Panc1 (cell line): Measurements from ENCODE around the gene ESR2. TPM values are rescaled to one million over a fixed set of nuclear protein-coding genes. Genes with fewer than 3 reads are reported as not detected.

Experiments used
- ATAC-seq: fragments of 200-7000 bp; cut with Tn5 transposase; 2 replicates; pipeline ENCODE4 v1.9.1; 2020; ENCODE audit warnings: mild to moderate bottlenecking, moderate library complexity
- BruUV-seq: library from RNA; stranded (reverse); fragments of 400-500 nt; replicated peaks from 2 replicates; lab custom pipeline; 2021; lab: Mats Ljungman, UMichigan
- CTCF ChIA-PET: fragments of 300-600 bp; sonication (Branson Sonifier 250); formaldehyde crosslinking; loops from one replicate; lab custom pipeline; 2022; ENCODE audit warnings: antibody characterized with exemption; lab: Charles Lee
- POLR2A ChIA-PET: fragments of 300-600 bp; sonication (Branson Sonifier 250); formaldehyde crosslinking; loops from one replicate; lab custom pipeline; 2022; ENCODE audit warnings: antibody characterized with exemption; lab: Charles Lee
- DNase-seq: peaks from one replicate; pipeline ENCODE4 v3.0.0-alpha.2; 2010; ENCODE audit warnings: low read depth, low spot score
- H3K27ac ChIP-seq: 2 replicates; pipeline ENCODE4 v1.5.1; 2011; ENCODE audit warnings: mild to moderate bottlenecking, low read length, inconsistent platforms
- H3K27me3 ChIP-seq: fragments of 200-500 bp; sonication (Bioruptor generic); 2 replicates; pipeline ENCODE4 v1.6.0; 2014; ENCODE audit warnings: low read length, inconsistent platforms; ENCODE audit not compliant: control insufficient read depth, insufficient read depth
- H3K36me3 ChIP-seq: fragments of 200-500 bp; sonication (Bioruptor generic); 2 replicates; pipeline ENCODE4 v1.5.1; 2014; ENCODE audit warnings: inconsistent platforms, mild to moderate bottlenecking, low read length, moderate library complexity; ENCODE audit not compliant: control insufficient read depth, insufficient read depth
- H3K4me1 ChIP-seq: 2 replicates; pipeline ENCODE4 v1.5.1; 2011; ENCODE audit warnings: inconsistent platforms, mild to moderate bottlenecking, low read length, moderate library complexity; ENCODE audit not compliant: control insufficient read depth, insufficient read depth
- H3K4me3 ChIP-seq, 2 experiments: 2 replicates each; pipeline ENCODE4 v1.5.1; 2011 to 2012; ENCODE audit warnings: low read depth in 2 of 2, low read length in 2 of 2, mild to moderate bottlenecking in 2 of 2, inconsistent platforms in 1 of 2, moderate library complexity in 1 of 2
- H3K9me3 ChIP-seq: fragments of 200-500 bp; sonication (Bioruptor generic); 2 replicates; pipeline ENCODE4 v1.5.1; 2014; ENCODE audit warnings: low read depth, mild to moderate bottlenecking, inconsistent platforms, low read length, moderate library complexity; ENCODE audit not compliant: control insufficient read depth, insufficient read depth
- POLR2AphosphoS5 ChIP-seq: IDR thresholded peaks from 2 replicates; pipeline ENCODE4 v1.6.1; 2012; ENCODE audit warnings: mild to moderate bottlenecking, low read depth, low read length, moderate library complexity
- SIN3A ChIP-seq: IDR thresholded peaks from 2 replicates; pipeline ENCODE4 v1.6.1; 2012; ENCODE audit warnings: low read depth, mild to moderate bottlenecking, low read length, moderate library complexity, borderline replicate concordance; ENCODE audit not compliant: insufficient read depth
- TCF7L2 ChIP-seq: IDR thresholded peaks from 2 replicates; pipeline ENCODE4 v1.6.1; 2011; ENCODE audit warnings: mild to moderate bottlenecking, low read depth, low read length, inconsistent platforms
- in situ Hi-C: cut with HindIII; loops from 2 replicates; pipeline ENCODE4 v1.10.0; 2016; ENCODE audit warnings: low sequenced_read_pairs, low pct_unique_long_range_greater_than_20kb
- intact Hi-C: fragments of 100-400 bp; cut with micrococcal nuclease; formaldehyde crosslinking; loops from one replicate; pipeline ENCODE4 v1.10.0; 2022; ENCODE audit not compliant: unreplicated experiment
- total RNA-seq: library from RNA; stranded (reverse); gene quantifications from one replicate; pipeline ENCODE4 v1.2.1, GENCODE V29; 2021; ENCODE audit not compliant: unreplicated experiment
- TF ChIP-seq, protein P1 (sequence below): fragments of 450-650 bp; IDR thresholded peaks from 2 replicates; pipeline ENCODE4 v1.5.1; 2017; ENCODE audit warnings: mild to moderate bottlenecking
- TF ChIP-seq, protein P2 (sequence below), 2 experiments: IDR thresholded peaks; 2 replicates each; pipeline ENCODE4 v1.6.1; 2011 to 2012; ENCODE audit warnings: low read depth in 2 of 2, control low read depth in 1 of 2, low read length in 1 of 2, mild to moderate bottlenecking in 1 of 2, moderate library complexity in 1 of 2; ENCODE audit not compliant: insufficient read depth in 1 of 2

ESR2 gene
- total RNA-seq, 1 experiment from 2014 or later: not detected

GRCh38 chr14:64232095-64232838, 61.9 kb downstream of the ESR2 start:
- ChIA-PET CTCF (no interaction called here), POLR2A (no interaction called here)
- DNase-seq (no peak), ATAC-seq (0 out of 2 replicates have a peak, but pooled peaks have one; percentile 53)
- no peak overlapping the region for H3K4me3 ChIP-seq
- no peak overlapping the region for H3K27ac ChIP-seq
- peaks cover 4% of the 10 kb centered on the region; the same call in 1 of the 2 replicates for H3K36me3 ChIP-seq
- no TSS peak for BruUV-seq
- no peaks in the 10 kb centered on the region for H3K27me3 ChIP-seq
- H3K9me3 ChIP-seq: no peaks in the 10 kb centered on the region
- H3K4me1 ChIP-seq: no peaks in the 10 kb centered on the region
- intact Hi-C loops: no loop called here
- TF ChIP-seq TCF7L2 (no peak), POLR2AphosphoS5 (no peak), SIN3A (no peak)
- TF ChIP-seq, protein P1, sequence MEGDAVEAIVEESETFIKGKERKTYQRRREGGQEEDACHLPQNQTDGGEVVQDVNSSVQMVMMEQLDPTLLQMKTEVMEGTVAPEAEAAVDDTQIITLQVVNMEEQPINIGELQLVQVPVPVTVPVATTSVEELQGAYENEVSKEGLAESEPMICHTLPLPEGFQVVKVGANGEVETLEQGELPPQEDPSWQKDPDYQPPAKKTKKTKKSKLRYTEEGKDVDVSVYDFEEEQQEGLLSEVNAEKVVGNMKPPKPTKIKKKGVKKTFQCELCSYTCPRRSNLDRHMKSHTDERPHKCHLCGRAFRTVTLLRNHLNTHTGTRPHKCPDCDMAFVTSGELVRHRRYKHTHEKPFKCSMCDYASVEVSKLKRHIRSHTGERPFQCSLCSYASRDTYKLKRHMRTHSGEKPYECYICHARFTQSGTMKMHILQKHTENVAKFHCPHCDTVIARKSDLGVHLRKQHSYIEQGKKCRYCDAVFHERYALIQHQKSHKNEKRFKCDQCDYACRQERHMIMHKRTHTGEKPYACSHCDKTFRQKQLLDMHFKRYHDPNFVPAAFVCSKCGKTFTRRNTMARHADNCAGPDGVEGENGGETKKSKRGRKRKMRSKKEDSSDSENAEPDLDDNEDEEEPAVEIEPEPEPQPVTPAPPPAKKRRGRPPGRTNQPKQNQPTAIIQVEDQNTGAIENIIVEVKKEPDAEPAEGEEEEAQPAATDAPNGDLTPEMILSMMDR: no peak
- TF ChIP-seq, protein P2, sequence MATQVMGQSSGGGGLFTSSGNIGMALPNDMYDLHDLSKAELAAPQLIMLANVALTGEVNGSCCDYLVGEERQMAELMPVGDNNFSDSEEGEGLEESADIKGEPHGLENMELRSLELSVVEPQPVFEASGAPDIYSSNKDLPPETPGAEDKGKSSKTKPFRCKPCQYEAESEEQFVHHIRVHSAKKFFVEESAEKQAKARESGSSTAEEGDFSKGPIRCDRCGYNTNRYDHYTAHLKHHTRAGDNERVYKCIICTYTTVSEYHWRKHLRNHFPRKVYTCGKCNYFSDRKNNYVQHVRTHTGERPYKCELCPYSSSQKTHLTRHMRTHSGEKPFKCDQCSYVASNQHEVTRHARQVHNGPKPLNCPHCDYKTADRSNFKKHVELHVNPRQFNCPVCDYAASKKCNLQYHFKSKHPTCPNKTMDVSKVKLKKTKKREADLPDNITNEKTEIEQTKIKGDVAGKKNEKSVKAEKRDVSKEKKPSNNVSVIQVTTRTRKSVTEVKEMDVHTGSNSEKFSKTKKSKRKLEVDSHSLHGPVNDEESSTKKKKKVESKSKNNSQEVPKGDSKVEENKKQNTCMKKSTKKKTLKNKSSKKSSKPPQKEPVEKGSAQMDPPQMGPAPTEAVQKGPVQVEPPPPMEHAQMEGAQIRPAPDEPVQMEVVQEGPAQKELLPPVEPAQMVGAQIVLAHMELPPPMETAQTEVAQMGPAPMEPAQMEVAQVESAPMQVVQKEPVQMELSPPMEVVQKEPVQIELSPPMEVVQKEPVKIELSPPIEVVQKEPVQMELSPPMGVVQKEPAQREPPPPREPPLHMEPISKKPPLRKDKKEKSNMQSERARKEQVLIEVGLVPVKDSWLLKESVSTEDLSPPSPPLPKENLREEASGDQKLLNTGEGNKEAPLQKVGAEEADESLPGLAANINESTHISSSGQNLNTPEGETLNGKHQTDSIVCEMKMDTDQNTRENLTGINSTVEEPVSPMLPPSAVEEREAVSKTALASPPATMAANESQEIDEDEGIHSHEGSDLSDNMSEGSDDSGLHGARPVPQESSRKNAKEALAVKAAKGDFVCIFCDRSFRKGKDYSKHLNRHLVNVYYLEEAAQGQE (IDR thresholded peaks at IDR 0.05; ENCODE audit: insufficient read depth in 1 of 2, low read depth in 2 of 2, low read length in 1 of 2): no peak
- in situ Hi-C loops: no loop called here

- Histone ChIP-seq H3K36me3 (peaks cover 4% of the 10 kb centered on the region; the same call in 1 of the 2 replicates), H3K9me3 (no peaks in the 10 kb centered on the region), H3K4me1 (no peaks in the 10 kb centered on the region), H3K27me3 (no peaks in the 10 kb centered on the region), H3K4me3 (no peak overlapping the region), H3K27ac (no peak overlapping the region)
- intact Hi-C loops (no loop called here), in situ Hi-C loops (no loop called here)
- BruUV-seq: no TSS peak
- CTCF ChIA-PET: no interaction called here
- ATAC-seq (no peak), DNase-seq (no peak)
- POLR2A ChIA-PET: no interaction called here
- TF ChIP-seq, protein P2 (IDR thresholded peaks at IDR 0.05; ENCODE audit: insufficient read depth in 1 of 2, low read depth in 2 of 2, low read length in 1 of 2): no peak
- no peak for TF ChIP-seq SIN3A
- TF ChIP-seq, protein P1: no peak
- TF ChIP-seq TCF7L2: no peak
- TF ChIP-seq POLR2AphosphoS5: no peak
Measured at GRCh38 chr14:64229489-64229888, 64.7 kb downstream of the ESR2 start.
